OCI-LY1 (cell line): Measurements from ENCODE around the gene LAMA1.

Experiments
- CTCF ChIP-seq: fragments of 200-600 bp; sonication (generic), shearing (Covaris generic); IDR thresholded peaks from 2 replicates; pipeline ENCODE4 v1.5.1; 2017; ENCODE audit warnings: mild to moderate bottlenecking, antibody characterized with exemption, low read length, moderate library complexity, mixed read lengths
- EZH2 ChIP-seq: fragments of 200-600 bp; sonication (generic), shearing (Covaris generic); IDR thresholded peaks from 2 replicates; pipeline ENCODE4 v1.8.0; 2017; ENCODE audit warnings: borderline replicate concordance, mixed run types, mild to moderate bottlenecking, antibody characterized with exemption, low read length, moderate library complexity, mixed read lengths

DNA sequence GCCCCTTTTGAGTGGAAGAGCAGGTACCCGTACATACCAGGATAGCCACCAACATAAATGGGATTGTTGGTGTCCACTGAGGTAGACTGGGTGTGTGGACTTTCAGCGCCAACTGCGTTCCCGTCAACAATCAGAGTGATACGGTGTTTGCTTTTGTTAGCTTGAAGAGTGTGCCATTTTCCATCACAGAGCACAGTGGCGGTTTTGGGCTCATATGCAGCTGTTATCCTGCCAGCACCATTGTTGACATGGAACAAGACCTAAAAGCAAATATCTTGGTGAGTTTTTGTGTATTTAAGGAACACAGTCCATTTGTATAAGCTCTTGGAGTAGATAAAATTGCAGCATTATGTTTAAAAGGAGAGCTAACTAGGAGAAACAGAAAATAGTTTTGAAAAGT, 174.5 kb downstream of the LAMA1 start:
- TF ChIP-seq CTCF (no peak), EZH2 (no peak)
